Activated T-helper 17 cell treated with anti-CD3 and anti-CD28 coated beads, Interleukin-2, amount 50 U/mL, for 72 hours (primary cell): Measurements from ENCODE around the gene HLA-DPB1. TPM values are rescaled to one million over a fixed set of nuclear protein-coding genes. Genes with fewer than 3 reads are reported as not detected.
A peak's percentile ranks its signal among the peaks of the same experiment; 100 is the strongest.
"Not testable (repeated sequence)": the region's sequence is repeated elsewhere in the genome, so short reads cannot be mapped to it uniquely, and the experiment has no call there.

Experiments
- ATAC-seq: fragments of 150-1000 bp; cut with Tn5 transposase; replicated peaks from 2 replicates; pipeline ENCODE4 v1.10.0; 2021; ENCODE audit warnings: mild to moderate bottlenecking, moderate library complexity
- H3K27ac Mint-ChIP-seq: one replicate; pipeline ENCODE4 v1.8.0; 2022; ENCODE audit warnings: mixed read lengths
- H3K27me3 Mint-ChIP-seq: one replicate; pipeline ENCODE4 v1.8.0; 2022; ENCODE audit warnings: mixed read lengths
- H3K36me3 Mint-ChIP-seq: one replicate; pipeline ENCODE4 v1.8.0; 2022; ENCODE audit warnings: low read depth, mild to moderate bottlenecking, mixed read lengths
- H3K4me1 Mint-ChIP-seq: one replicate; pipeline ENCODE4 v1.8.0; 2022; ENCODE audit warnings: mixed read lengths
- H3K4me3 Mint-ChIP-seq: one replicate; pipeline ENCODE4 v1.8.0; 2022; ENCODE audit warnings: mild to moderate bottlenecking, mixed read lengths
- H3K9me3 Mint-ChIP-seq: one replicate; pipeline ENCODE4 v1.8.0; 2022; ENCODE audit warnings: mixed read lengths
- total RNA-seq, 2 donors: library from RNA; stranded (reverse); gene quantifications; one replicate each; pipeline ENCODE4 v1.2.3, GENCODE V29; 2022

HLA-DPB1 gene
- total RNA-seq, 2 donors from 2014 or later: 21.4 to 69.1 TPM

DNA sequence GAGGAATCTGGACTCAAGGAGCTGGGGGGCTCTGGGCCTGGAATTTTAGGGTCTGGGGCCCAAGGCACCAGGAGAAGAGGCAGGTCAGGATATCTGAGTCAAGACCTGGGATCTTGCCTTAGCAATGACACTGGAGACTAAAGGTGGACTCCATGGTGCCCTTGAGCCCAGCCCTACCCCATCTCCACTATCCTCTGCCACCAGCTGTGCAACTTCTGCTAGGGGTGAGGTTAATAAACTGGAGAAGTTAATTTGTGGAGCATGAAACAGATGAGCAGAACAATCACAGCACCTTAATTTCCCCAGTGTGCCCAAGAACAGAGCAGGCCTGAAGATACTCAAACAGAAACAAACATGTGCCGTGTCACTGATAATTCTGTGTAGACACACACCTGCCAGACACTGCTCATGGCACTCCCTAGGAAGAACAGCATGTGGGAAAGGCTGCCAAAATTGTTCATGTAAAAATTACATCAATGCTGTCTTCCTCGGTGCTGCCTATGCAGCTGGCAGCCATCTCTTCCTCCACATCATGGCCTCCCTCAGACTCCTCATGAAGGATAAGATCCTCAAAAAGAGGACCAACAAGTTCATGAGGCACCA, 3.2 kb downstream of the HLA-DPB1 start:
- H3K27me3 Mint-ChIP-seq: no peaks in the 10 kb centered on the region
- H3K36me3 Mint-ChIP-seq: no peaks in the 10 kb centered on the region
- ATAC-seq: no peak
- H3K4me3 Mint-ChIP-seq: no peak overlapping the region
- peaks cover 27% of the 10 kb centered on the region for H3K4me1 Mint-ChIP-seq
- no peaks in the 10 kb centered on the region for H3K9me3 Mint-ChIP-seq
- no peak overlapping the region for H3K27ac Mint-ChIP-seq

GRCh38 chr6:33079580-33079979, 3.8 kb downstream of the HLA-DPB1 start:
- no peak overlapping the region for H3K4me3 Mint-ChIP-seq
- H3K27me3 Mint-ChIP-seq: no peaks in the 10 kb centered on the region
- no peak overlapping the region for H3K27ac Mint-ChIP-seq

GRCh38 chr6:33080127-33081089, 4.6 kb downstream of the HLA-DPB1 start:
- Mint-ChIP-seq H3K27me3 (no peaks in the 10 kb centered on the region), H3K27ac (no peak overlapping the region), H3K9me3 (no peaks in the 10 kb centered on the region), H3K36me3 (peaks cover 5% of the 10 kb centered on the region), H3K4me1 (peaks cover 23% of the 10 kb centered on the region), H3K4me3 (no peak overlapping the region)
- ATAC-seq: no peak

More at GRCh38 chr6:33079580-33079979, 3.8 kb downstream of the HLA-DPB1 start:
- ATAC-seq: no peak
- no peaks in the 10 kb centered on the region for H3K36me3 Mint-ChIP-seq
- H3K4me1 Mint-ChIP-seq: peaks cover 27% of the 10 kb centered on the region
- no peaks in the 10 kb centered on the region for H3K9me3 Mint-ChIP-seq

DNA sequence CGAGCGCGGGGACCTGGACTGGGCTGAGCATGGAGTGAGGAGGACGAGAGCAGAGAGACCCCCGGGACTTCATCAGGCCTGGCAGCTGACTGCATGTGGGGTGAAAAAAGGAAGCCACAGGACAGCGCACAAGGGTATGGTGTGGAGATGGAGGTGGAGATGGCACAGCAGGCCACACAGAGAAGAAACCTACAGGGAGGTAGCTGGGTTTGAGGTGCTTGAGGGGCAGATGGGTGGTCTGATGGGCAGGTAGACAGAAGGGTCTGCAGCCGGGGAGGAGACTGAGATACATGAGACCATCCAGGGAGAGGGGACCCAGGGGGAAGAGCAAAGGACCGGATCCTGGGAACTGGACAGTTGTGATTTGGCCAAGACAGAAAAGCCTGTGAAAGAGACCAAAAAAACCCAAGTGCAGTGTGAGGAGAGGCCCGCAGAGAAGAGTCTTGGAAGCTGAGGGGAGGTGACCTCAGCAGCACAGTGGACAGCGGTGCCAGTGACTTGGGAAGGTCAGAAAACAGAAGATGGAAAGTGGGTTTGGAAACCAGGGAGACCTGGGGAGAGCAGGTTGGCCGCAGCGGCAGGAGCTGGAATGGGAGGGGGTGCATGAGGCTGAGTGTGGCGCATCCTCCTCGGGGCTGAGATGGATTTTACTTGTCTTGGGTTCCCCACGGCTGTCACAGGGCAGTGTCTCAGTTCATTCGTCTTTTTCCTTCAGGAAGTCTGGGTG, 5.5 kb downstream of the HLA-DPB1 start:
- ATAC-seq: no peak
- peak overlapping the region; percentile 41 for H3K27ac Mint-ChIP-seq
- H3K4me3 Mint-ChIP-seq: no peak overlapping the region

GRCh38 chr6:33082702-33083101, 6.9 kb downstream of the HLA-DPB1 start:
- ATAC-seq: peak; percentile 77
- Mint-ChIP-seq H3K9me3 (no peaks in the 10 kb centered on the region), H3K36me3 (peaks cover 11% of the 10 kb centered on the region), H3K27ac (peak overlapping the region; percentile 41), H3K4me3 (no peak overlapping the region), H3K4me1 (peaks cover 20% of the 10 kb centered on the region), H3K27me3 (no peaks in the 10 kb centered on the region)

More for the DNA sequence above, 5.5 kb downstream of the HLA-DPB1 start:
- peaks cover 22% of the 10 kb centered on the region for H3K4me1 Mint-ChIP-seq
- H3K9me3 Mint-ChIP-seq: no peaks in the 10 kb centered on the region
- peaks cover 6% of the 10 kb centered on the region for H3K36me3 Mint-ChIP-seq
- H3K27me3 Mint-ChIP-seq: no peaks in the 10 kb centered on the region

- peaks cover 15% of the 10 kb centered on the region for H3K4me1 Mint-ChIP-seq
- no peak for ATAC-seq
Measured at GRCh38 chr6:33085627-33086026, 9.8 kb downstream of the HLA-DPB1 start.

GRCh38 chr6:33088258-33088930, 12.6 kb downstream of the HLA-DPB1 start:
- H3K36me3 Mint-ChIP-seq: peaks cover 11% of the 10 kb centered on the region
- H3K9me3 Mint-ChIP-seq: no peaks in the 10 kb centered on the region
- H3K27me3 Mint-ChIP-seq: peaks cover 3% of the 10 kb centered on the region
- no peaks in the 10 kb centered on the region for H3K4me1 Mint-ChIP-seq
- no peak overlapping the region for H3K4me3 Mint-ChIP-seq
- peak overlapping the region; percentile 42 for H3K27ac Mint-ChIP-seq
- no peak for ATAC-seq

More at GRCh38 chr6:33085627-33086026, 9.8 kb downstream of the HLA-DPB1 start:
- Mint-ChIP-seq H3K4me3 (no peak overlapping the region), H3K9me3 (no peaks in the 10 kb centered on the region), H3K36me3 (peaks cover 11% of the 10 kb centered on the region), H3K27ac (no peak overlapping the region), H3K27me3 (no peaks in the 10 kb centered on the region)

DNA sequence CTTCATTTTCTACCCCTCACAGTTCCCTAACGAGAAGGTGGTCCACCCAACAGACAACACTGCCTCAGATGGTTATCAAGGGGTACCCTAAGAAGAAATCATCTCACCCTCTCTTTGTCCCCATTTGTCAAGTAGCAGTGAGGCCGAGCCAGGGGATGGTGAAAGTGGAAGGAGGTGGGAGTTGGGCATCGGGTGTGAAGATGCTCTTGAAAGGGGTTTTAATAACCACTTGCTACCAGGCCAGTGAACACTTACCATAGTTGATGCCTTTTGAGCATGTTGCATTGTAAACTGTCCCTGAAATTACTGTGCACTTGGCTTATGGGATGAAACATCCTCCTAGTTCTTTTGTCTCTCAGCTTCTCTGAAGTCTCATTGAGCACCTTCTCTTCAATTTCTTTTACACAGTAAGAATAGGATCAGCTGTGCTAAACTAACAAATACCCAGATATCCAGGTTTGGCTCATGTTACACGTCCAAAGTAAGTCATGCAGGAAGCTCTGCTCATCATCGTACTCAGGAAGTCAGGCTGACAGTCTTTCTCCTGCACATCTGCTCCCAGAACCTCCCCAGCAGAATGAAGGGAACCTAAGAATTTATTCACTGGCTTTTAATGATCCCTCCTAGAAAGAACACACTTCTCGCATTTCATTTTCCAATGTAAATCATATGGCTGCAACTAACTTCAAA, 13.3 kb downstream of the HLA-DPB1 start:
- H3K4me3 Mint-ChIP-seq: no peak overlapping the region
- ATAC-seq: no peak
- peaks cover 11% of the 10 kb centered on the region for H3K36me3 Mint-ChIP-seq
- no peaks in the 10 kb centered on the region for H3K9me3 Mint-ChIP-seq
- H3K4me1 Mint-ChIP-seq: no peaks in the 10 kb centered on the region
- peak overlapping the region; percentile 42 for H3K27ac Mint-ChIP-seq
- H3K27me3 Mint-ChIP-seq: peaks cover 6% of the 10 kb centered on the region

DNA sequence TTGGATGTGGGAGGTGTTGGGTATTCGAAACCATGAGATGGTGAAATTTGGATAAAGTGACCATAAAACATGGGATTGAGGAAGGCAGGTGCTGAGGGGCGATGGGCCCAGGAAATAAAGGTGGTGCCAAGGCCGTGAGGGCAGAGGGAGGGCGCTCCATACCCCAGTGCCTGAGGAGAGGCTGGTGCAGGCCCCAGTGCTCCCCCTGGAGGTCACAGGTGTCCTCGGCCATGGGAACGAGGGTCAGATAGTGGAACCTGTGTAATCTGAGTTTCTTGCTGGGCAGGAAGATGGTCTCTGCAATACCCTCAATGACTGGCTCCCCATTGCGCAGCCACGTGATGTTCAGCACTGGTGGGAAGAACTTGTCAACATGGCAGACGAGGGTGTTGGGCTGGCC, 16.2 kb downstream of the HLA-DPB1 start:
- peak; percentile 84 for ATAC-seq
- Mint-ChIP-seq H3K4me1 (no peaks in the 10 kb centered on the region), H3K36me3 (no peaks in the 10 kb centered on the region), H3K4me3 (no peak overlapping the region), H3K27ac (no peak overlapping the region), H3K27me3 (peaks cover 18% of the 10 kb centered on the region), H3K9me3 (no peaks in the 10 kb centered on the region)

- no peak for ATAC-seq
- no peaks in the 10 kb centered on the region for H3K9me3 Mint-ChIP-seq
- H3K36me3 Mint-ChIP-seq: no peaks in the 10 kb centered on the region
- H3K4me1 Mint-ChIP-seq: no peaks in the 10 kb centered on the region
- H3K4me3 Mint-ChIP-seq: no peak overlapping the region
- no peak overlapping the region for H3K27ac Mint-ChIP-seq
- peaks cover 20% of the 10 kb centered on the region for H3K27me3 Mint-ChIP-seq
Measured at GRCh38 chr6:33092385-33092784, 16.6 kb downstream of the HLA-DPB1 start.

DNA sequence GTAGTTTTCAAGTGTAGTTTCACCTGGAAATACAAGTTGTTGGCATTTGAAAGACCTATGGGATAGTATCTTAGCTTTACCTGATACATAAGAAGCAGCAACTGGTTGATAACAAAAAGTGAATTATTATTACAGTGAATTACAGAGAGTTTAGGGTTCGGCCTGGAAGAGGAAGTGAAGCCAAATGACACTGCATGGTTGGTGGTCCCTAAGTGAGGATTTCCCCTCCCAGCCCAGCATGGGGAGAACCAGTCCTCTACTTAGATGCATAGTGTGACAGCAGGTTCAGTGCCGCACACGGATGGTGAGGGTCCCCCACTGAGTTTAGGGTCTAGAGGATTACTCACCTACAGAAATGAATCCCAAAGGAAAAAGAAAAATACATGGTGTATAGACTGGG, 18.1 kb downstream of the HLA-DPB1 start:
- H3K9me3 Mint-ChIP-seq: peaks cover 14% of the 10 kb centered on the region

GRCh38 chr6:33095681-33096080, 19.9 kb downstream of the HLA-DPB1 start:
- Mint-ChIP-seq H3K9me3 (peaks cover 14% of the 10 kb centered on the region), H3K27me3 (peaks cover 34% of the 10 kb centered on the region), H3K4me3 (no peak overlapping the region), H3K4me1 (no peaks in the 10 kb centered on the region), H3K36me3 (no peaks in the 10 kb centered on the region), H3K27ac (no peak overlapping the region)
- ATAC-seq: no peak

More for the DNA sequence above, 18.1 kb downstream of the HLA-DPB1 start:
- Mint-ChIP-seq H3K27ac (no peak overlapping the region), H3K36me3 (no peaks in the 10 kb centered on the region), H3K4me1 (no peaks in the 10 kb centered on the region), H3K27me3 (peaks cover 31% of the 10 kb centered on the region), H3K4me3 (no peak overlapping the region)
- ATAC-seq: no peak

DNA sequence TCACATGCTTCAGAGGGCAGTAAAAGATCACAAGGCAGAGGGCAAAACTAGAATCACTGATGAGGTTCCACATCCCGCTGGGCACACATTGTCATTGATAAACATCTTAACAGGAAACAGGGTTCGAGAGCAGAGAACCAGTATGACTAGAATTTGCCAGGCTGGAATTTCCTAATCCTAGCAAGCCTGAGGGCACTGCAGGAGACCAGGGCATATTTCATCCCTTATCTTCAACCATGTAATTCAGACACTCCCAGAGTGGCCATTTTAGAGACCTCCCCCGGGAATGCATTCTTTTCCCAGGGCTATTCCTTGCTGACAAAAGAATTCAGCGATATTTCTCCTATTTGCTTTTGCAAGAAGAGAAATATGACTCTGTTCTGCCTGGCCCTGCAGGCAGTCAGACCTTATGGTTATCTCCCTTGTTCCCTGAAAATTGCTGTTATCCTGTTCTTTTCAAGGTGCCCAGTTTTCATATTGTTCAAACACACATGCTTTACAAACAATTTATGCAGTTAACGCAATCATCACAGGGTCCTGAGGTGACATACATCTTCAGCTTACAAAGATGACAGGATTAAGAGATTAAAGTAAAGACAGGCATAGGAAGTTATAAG, 25.4 kb downstream of the HLA-DPB1 start:
- Mint-ChIP-seq H3K9me3 (peaks cover 22% of the 10 kb centered on the region), H3K27me3 (peaks cover 29% of the 10 kb centered on the region)
- H3K4me1 Mint-ChIP-seq, H3K27ac Mint-ChIP-seq, H3K4me3 Mint-ChIP-seq, ATAC-seq, H3K36me3 Mint-ChIP-seq: not testable (repeated sequence)
